ENCODE results near the gene CNKSR2. TPM values are rescaled to one million over a fixed set of nuclear protein-coding genes. Genes with fewer than 3 reads are reported as not detected.

The CNKSR2 gene
- total RNA-seq, 1 experiment from 2014 or later = not detected

DNA sequence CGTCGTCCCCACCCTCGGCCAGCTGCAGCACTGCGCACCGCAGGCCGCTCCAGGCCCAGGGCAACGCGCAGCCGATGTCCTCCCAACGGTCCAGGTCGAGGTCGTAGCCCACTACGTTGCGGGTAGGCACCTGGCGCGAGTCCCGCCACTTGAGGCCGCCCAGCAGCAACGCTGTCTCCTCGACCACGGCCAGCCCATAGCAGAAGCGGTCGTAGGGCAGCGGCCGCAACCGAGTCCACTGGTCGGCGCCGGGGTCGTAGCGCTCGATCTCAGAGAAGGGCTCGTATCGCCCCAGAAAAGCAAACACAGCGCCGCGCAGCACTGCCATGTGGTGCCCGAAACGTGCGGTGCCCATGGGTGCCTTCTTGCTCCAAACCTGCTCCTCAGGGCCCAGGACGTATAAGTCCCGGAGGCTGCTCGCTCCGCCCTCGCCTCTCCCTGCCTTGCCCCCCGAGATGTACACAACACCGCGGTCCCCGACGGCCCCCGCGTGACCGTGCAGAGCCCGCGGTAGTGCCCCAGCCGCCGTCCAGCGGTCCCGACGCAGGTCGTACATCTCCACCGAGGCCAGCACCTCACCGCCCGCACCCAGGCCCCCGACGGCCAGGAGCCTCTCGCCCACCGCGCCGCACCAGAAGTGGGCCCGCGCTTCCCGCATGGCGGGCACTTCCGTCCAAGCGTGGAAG lies 281.8 kb downstream of the CNKSR2 start:
- Histone ChIP-seq H2AFZ (ENCODE audit: low read depth, low read length, poor library complexity, severe bottlenecking) (no peak overlapping the region), H3K4me1 (ENCODE audit: control insufficient read depth in 1 of 2, insufficient read depth in 2 of 2, low read length in 2 of 2) (no peaks in the 10 kb centered on the region), H3K27ac (ENCODE audit: low read depth, low read length) (no peak overlapping the region), H4K20me1 (ENCODE audit: insufficient read depth) (no peaks in the 10 kb centered on the region), H3K27me3 (ENCODE audit: insufficient read depth, low read length) (no peaks in the 10 kb centered on the region), H3K4me2 (ENCODE audit: low read length) (no peak overlapping the region), H3K4me3 (replicated peaks in 1 of 2; ENCODE audit: low read depth in 1 of 2, low read length in 2 of 2) (no peak overlapping the region), H3K79me2 (ENCODE audit: insufficient read depth, low read length) (no peaks in the 10 kb centered on the region), H3K9me3 (ENCODE audit: control insufficient read depth in 1 of 2, insufficient read depth in 1 of 2, low read depth in 1 of 2, low read length in 2 of 2) (no peaks in the 10 kb centered on the region), H3K9ac (ENCODE audit: low read length) (no peak overlapping the region), H3K9me2 (ENCODE audit: insufficient read depth) (no peaks in the 10 kb centered on the region), H3K36me3 (ENCODE audit: control insufficient read depth in 1 of 2, insufficient read depth in 2 of 2, low read length in 2 of 2) (no peaks in the 10 kb centered on the region)
- intact Hi-C loops (cut with micrococcal nuclease) = no loop called here
- ATAC-seq (no peak), DNase-seq (ENCODE audit: low read depth, low spot score) (no peak)
- POLR2A ChIA-PET = no interaction called here
- RAD21 ChIA-PET (ENCODE audit: low non-redundant PET in 1 of 2, low total read pairs in 2 of 2, uncharacterized antibody in 2 of 2, unreplicated experiment in 2 of 2) = no interaction called here
- CTCF ChIA-PET = no interaction called here
- BruUV-seq (replicated peaks) = no TSS peak
- TF ChIP-seq FOSL1 (IDR thresholded peaks at IDR 0.05; ENCODE audit: low read depth) = no peak
- TF ChIP-seq, protein P1, sequence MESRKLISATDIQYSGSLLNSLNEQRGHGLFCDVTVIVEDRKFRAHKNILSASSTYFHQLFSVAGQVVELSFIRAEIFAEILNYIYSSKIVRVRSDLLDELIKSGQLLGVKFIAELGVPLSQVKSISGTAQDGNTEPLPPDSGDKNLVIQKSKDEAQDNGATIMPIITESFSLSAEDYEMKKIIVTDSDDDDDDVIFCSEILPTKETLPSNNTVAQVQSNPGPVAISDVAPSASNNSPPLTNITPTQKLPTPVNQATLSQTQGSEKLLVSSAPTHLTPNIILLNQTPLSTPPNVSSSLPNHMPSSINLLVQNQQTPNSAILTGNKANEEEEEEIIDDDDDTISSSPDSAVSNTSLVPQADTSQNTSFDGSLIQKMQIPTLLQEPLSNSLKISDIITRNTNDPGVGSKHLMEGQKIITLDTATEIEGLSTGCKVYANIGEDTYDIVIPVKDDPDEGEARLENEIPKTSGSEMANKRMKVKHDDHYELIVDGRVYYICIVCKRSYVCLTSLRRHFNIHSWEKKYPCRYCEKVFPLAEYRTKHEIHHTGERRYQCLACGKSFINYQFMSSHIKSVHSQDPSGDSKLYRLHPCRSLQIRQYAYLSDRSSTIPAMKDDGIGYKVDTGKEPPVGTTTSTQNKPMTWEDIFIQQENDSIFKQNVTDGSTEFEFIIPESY (IDR thresholded peaks at IDR 0.05; ENCODE audit: extremely low read depth, insufficient replicate concordance, low read length) = no peak
- TF ChIP-seq, protein P2, sequence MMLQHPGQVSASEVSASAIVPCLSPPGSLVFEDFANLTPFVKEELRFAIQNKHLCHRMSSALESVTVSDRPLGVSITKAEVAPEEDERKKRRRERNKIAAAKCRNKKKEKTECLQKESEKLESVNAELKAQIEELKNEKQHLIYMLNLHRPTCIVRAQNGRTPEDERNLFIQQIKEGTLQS (IDR thresholded peaks at IDR 0.05) = no peak
- TF ChIP-seq JUND (IDR thresholded peaks at IDR 0.05) = no peak
- TF ChIP-seq, protein P3, sequence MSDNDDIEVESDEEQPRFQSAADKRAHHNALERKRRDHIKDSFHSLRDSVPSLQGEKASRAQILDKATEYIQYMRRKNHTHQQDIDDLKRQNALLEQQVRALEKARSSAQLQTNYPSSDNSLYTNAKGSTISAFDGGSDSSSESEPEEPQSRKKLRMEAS (IDR thresholded peaks at IDR 0.05) = no peak
- TF ChIP-seq EZH2 (IDR thresholded peaks at IDR 0.05) = no peak

Measured in HCT116 (cell line).